ENCODE measurements around the gene CRYBG2.

DNA sequence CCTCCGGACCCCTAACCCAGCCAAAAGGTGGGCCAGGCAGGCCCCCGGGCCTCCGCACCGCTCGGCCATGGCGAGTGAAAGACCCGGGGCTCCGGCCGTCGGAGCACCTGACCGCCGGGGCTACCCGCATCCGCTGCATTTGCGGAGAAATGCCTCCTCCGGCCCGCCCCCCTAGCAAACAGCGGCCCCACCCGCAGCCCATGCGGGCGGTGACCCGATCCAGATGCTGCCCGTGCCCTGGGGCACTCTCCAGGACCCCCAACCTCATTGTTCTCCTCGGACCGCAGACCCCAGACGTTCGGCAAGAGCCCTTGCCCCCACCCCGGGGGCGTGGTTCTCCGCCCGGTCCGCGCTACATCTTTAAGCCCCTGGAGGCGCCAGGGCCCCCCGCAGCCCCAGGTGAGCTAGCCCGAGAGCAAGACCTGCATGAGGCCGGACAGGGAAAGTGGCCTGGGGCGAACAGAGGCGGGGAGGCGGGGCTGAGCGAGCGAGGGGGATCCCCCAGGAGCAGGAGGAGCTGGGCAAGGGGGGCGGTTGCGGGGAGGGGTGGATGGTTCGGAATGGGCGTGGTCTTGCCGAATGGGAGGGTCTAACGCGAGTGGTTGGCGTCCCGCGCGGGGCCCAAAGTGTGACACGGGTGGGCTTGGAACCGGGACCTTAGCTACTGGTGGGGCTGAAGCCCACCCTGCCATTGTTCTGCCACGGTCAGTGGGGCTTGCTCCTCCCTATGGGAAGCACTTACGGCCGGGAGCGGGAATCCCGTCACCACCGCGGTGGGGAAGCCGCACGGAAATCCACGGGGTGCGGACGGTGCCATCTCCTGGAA is 6.3 kb upstream of the CRYBG2 start:
- TF ChIP-seq, protein P1, sequence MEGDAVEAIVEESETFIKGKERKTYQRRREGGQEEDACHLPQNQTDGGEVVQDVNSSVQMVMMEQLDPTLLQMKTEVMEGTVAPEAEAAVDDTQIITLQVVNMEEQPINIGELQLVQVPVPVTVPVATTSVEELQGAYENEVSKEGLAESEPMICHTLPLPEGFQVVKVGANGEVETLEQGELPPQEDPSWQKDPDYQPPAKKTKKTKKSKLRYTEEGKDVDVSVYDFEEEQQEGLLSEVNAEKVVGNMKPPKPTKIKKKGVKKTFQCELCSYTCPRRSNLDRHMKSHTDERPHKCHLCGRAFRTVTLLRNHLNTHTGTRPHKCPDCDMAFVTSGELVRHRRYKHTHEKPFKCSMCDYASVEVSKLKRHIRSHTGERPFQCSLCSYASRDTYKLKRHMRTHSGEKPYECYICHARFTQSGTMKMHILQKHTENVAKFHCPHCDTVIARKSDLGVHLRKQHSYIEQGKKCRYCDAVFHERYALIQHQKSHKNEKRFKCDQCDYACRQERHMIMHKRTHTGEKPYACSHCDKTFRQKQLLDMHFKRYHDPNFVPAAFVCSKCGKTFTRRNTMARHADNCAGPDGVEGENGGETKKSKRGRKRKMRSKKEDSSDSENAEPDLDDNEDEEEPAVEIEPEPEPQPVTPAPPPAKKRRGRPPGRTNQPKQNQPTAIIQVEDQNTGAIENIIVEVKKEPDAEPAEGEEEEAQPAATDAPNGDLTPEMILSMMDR (IDR thresholded peaks at IDR 0.05; ENCODE audit: low read depth, low read length): no peak
- TF ChIP-seq MAX (IDR thresholded peaks at IDR 0.05; ENCODE audit: low read depth, low read length) (no peak), POLR2A (IDR thresholded peaks at IDR 0.05; ENCODE audit: extremely low read depth, insufficient read length) (no peak)
